ENCODE measurements around the gene C1GALT1. TPM values are rescaled to one million over a fixed set of nuclear protein-coding genes. Genes with fewer than 3 reads are reported as not detected.

Gene C1GALT1
- total and polyA plus RNA-seq, 7 donors, result 3.9 to 23.3 (median 13.1) TPM

GRCh38 chr7:7216279-7216678 is 33.9 kb downstream of the C1GALT1 start:
- no peak for DNase-seq
- intact Hi-C loops (cut with DNase I), result no loop called here
- peaks cover 0 to 4% of the 10 kb centered on the region in 2 donors for H3K36me3 ChIP-seq (ENCODE audit: insufficient read depth in 1 of 2, low read depth in 1 of 2)
- 89 to 96% (median 95%) methylated on average over 6 of the region's 6 CpGs for WGBS, 3 donors
- no peak overlapping the region for H3K27ac ChIP-seq
- ATAC-seq, result no peak
- H3K27me3 ChIP-seq (ENCODE audit: insufficient read depth in 3 of 3, low read length in 2 of 3), result no peaks in the 10 kb centered on the region
- no peaks in the 10 kb centered on the region for H3K4me1 ChIP-seq
- TF ChIP-seq CTCF (IDR thresholded peaks at IDR 0.05), result no peak
- H3K9me3 ChIP-seq, result no peaks in the 10 kb centered on the region
- H3K4me3 ChIP-seq, result no peak overlapping the region

- H3K4me3 ChIP-seq, result no peak overlapping the region
- H3K4me1 ChIP-seq, result peaks cover 5% of the 10 kb centered on the region
- intact Hi-C loops (cut with DNase I), result no loop called here
- TF ChIP-seq CTCF (IDR thresholded peaks at IDR 0.05), result no peak
- no peak overlapping the region for H3K27ac ChIP-seq
- DNase-seq (no peak), ATAC-seq (no peak)
- peaks cover 0 to 4% of the 10 kb centered on the region in 2 donors for H3K36me3 ChIP-seq (ENCODE audit: insufficient read depth in 1 of 2, low read depth in 1 of 2)
- no peaks in the 10 kb centered on the region for H3K27me3 ChIP-seq (ENCODE audit: insufficient read depth in 3 of 3, low read length in 2 of 3)
- H3K9me3 ChIP-seq, result no peaks in the 10 kb centered on the region
These were observed 36.9 kb downstream of the C1GALT1 start for GRCh38 chr7:7219216-7219615.

- TF ChIP-seq CTCF (IDR thresholded peaks at IDR 0.05), result no peak
- Histone ChIP-seq H3K9me3 (no peaks in the 10 kb centered on the region), H3K27me3 (ENCODE audit: insufficient read depth in 3 of 3, low read length in 2 of 3) (no peaks in the 10 kb centered on the region), H3K36me3 (ENCODE audit: insufficient read depth in 1 of 2, low read depth in 1 of 2) (peaks cover 0 to 4% of the 10 kb centered on the region in 2 donors), H3K4me3 (no peak overlapping the region), H3K27ac (no peak overlapping the region), H3K4me1 (peaks cover 5% of the 10 kb centered on the region)
- ATAC-seq (no peak), DNase-seq (no peak)
- intact Hi-C loops (cut with DNase I), result no loop called here
- WGBS, 3 donors, result 73 to 95% (median 91%) methylated on average over 3 of the region's 3 CpGs
These were observed 38.5 kb downstream of the C1GALT1 start for GRCh38 chr7:7220821-7221220.

GRCh38 chr7:7221599-7222038 is 39.3 kb downstream of the C1GALT1 start:
- 33 to 41% (median 39%) methylated on average over 2 of the region's 2 CpGs for WGBS, 3 donors
- Histone ChIP-seq H3K9me3 (no peaks in the 10 kb centered on the region), H3K4me1 (peaks cover 5% of the 10 kb centered on the region), H3K4me3 (no peak overlapping the region), H3K27me3 (ENCODE audit: insufficient read depth in 3 of 3, low read length in 2 of 3) (no peaks in the 10 kb centered on the region), H3K27ac (no peak overlapping the region), H3K36me3 (ENCODE audit: insufficient read depth in 1 of 2, low read depth in 1 of 2) (peaks cover 0 to 3% of the 10 kb centered on the region in 2 donors)
- TF ChIP-seq CTCF (IDR thresholded peaks at IDR 0.05), result no peak
- intact Hi-C loops (cut with DNase I), result no loop called here
- peak; percentile 34 to 94 (median 64) for ATAC-seq
- no peak for DNase-seq

GRCh38 chr7:7223250-7223649 is 40.9 kb downstream of the C1GALT1 start:
- 92 to 100% (median 93%) methylated on average over 2 of the region's 2 CpGs for WGBS, 3 donors
- Histone ChIP-seq H3K9me3 (no peaks in the 10 kb centered on the region), H3K4me3 (no peak overlapping the region), H3K27ac (no peak overlapping the region), H3K36me3 (ENCODE audit: insufficient read depth in 1 of 2, low read depth in 1 of 2) (no peaks in the 10 kb centered on the region), H3K4me1 (peaks cover 5% of the 10 kb centered on the region), H3K27me3 (ENCODE audit: insufficient read depth in 3 of 3, low read length in 2 of 3) (no peaks in the 10 kb centered on the region)
- TF ChIP-seq CTCF (IDR thresholded peaks at IDR 0.05), result no peak
- no peak for ATAC-seq
- DNase-seq, result no peak
- intact Hi-C loops (cut with DNase I), result no loop called here
